Fibroblast of lung (primary cell): ENCODE data around the gene RNF7. TPM values are rescaled to one million over a fixed set of nuclear protein-coding genes. Genes with fewer than 3 reads are reported as not detected.

ENCODE experiments used
- DNase-seq, 2 donors: peaks; one replicate each; pipeline versions ENCODE4 v3.0.0 to v3.0.0-alpha.2; 2010; ENCODE audit warnings: low read depth in 2 of 2
- H2AFZ ChIP-seq: 2 replicates; pipeline ENCODE4 v1.5.1; 2012; ENCODE audit warnings: low read length, control low read depth, inconsistent platforms
- H3K27ac ChIP-seq: 2 replicates; pipeline ENCODE4 v1.5.1; 2011; ENCODE audit warnings: low read length, control low read depth; ENCODE audit not compliant: insufficient read depth
- H3K27me3 ChIP-seq: 2 replicates; pipeline ENCODE4 v1.5.1; 2011; ENCODE audit warnings: mild to moderate bottlenecking, low read length; ENCODE audit not compliant: control insufficient read depth, insufficient read depth
- H3K36me3 ChIP-seq: 2 replicates; pipeline ENCODE4 v1.5.1; 2011; ENCODE audit warnings: low read length; ENCODE audit not compliant: control insufficient read depth, insufficient read depth
- H3K4me1 ChIP-seq: 2 replicates; pipeline ENCODE4 v1.5.1; 2011; ENCODE audit warnings: low read length; ENCODE audit not compliant: control insufficient read depth, insufficient read depth; ENCODE audit errors: extremely low read depth
- H3K4me2 ChIP-seq: 2 replicates; pipeline ENCODE4 v1.5.1; 2011; ENCODE audit warnings: low read length, control low read depth; ENCODE audit not compliant: insufficient read depth; ENCODE audit errors: extremely low read depth
- H3K4me3 ChIP-seq, 4 experiments: fragments of 200-600 bp in 1 of 4; sonication (generic) in 1 of 4; replicated peaks in 1 of 4; 2 replicates each; pipeline ENCODE4 v1.5.1; 2011 to 2016; ENCODE audit warnings: low read length in 4 of 4, low read depth in 3 of 4, mild to moderate bottlenecking in 3 of 4, control low read depth in 2 of 4, inconsistent platforms in 1 of 4, mixed read lengths in 1 of 4; ENCODE audit not compliant: insufficient read depth in 1 of 4; ENCODE audit errors: control extremely low read depth in 1 of 4
- H3K79me2 ChIP-seq: 2 replicates; pipeline ENCODE4 v1.5.1; 2012; ENCODE audit warnings: mild to moderate bottlenecking, low read length, inconsistent platforms; ENCODE audit not compliant: control insufficient read depth, insufficient read depth
- H3K9ac ChIP-seq: 2 replicates; pipeline ENCODE4 v1.5.1; 2011; ENCODE audit warnings: mild to moderate bottlenecking, low read length, control low read depth; ENCODE audit not compliant: insufficient read depth
- H3K9me3 ChIP-seq: 2 replicates; pipeline ENCODE4 v1.5.1; 2012; ENCODE audit warnings: low read depth, low read length; ENCODE audit not compliant: control insufficient read depth, insufficient read depth
- H4K20me1 ChIP-seq: 2 replicates; pipeline ENCODE4 v1.5.1; 2011; ENCODE audit warnings: low read length; ENCODE audit not compliant: control insufficient read depth, insufficient read depth; ENCODE audit errors: extremely low read depth
- CTCF ChIP-seq, 2 donors: IDR thresholded peaks in 1 of 2; conservative IDR thresholded peaks in 1 of 2; 1 replicate in 1 of 2; 2 replicates in 1 of 2; pipeline ENCODE4 v1.5.1; 2011 to 2012; ENCODE audit warnings: low read length in 2 of 2, control low read depth in 1 of 2, inconsistent platforms in 1 of 2, low read depth in 1 of 2, mild to moderate bottlenecking in 1 of 2
- EZH2 ChIP-seq: IDR thresholded peaks from 2 replicates; pipeline ENCODE4 v1.5.1; 2012; ENCODE audit warnings: low read length, control low read depth, mild to moderate bottlenecking; ENCODE audit errors: missing control alignments
- polyA plus RNA-seq, 2 donors: library from polyadenylated mRNA; depleted of rRNA in 1 of 2; stranded (reverse) in 1 of 2; unstranded in 1 of 2; fragments of >200 nt; gene quantifications; 2 replicates each; pipeline ENCODE4 v1.2.1, GENCODE V29; 2011 to 2012; ENCODE audit warnings: missing spikeins in 1 of 2
- total RNA-seq: library from RNA; depleted of rRNA; stranded (reverse); fragments of >200 nt; gene quantifications from 2 replicates; pipeline ENCODE4 v1.2.1, GENCODE V29; 2014

RNF7 gene
- total and polyA plus RNA-seq, 2 donors (not counting 1 experiment from before 2014, with no cell fraction given): 38.6 to 123 TPM

GRCh38 chr3:141779667-141780066 is 41.6 kb downstream of the RNF7 start:
- no peaks in the 10 kb centered on the region for H3K79me2 ChIP-seq
- no peak overlapping the region for H3K4me2 ChIP-seq
- no peak overlapping the region for H3K27ac ChIP-seq
- H3K27me3 ChIP-seq: no peaks in the 10 kb centered on the region
- H3K4me1 ChIP-seq: no peaks in the 10 kb centered on the region
- H2AFZ ChIP-seq: no peak overlapping the region
- H3K9ac ChIP-seq: no peak overlapping the region
- H4K20me1 ChIP-seq: no peaks in the 10 kb centered on the region
- no peak overlapping the region for H3K4me3 ChIP-seq
- no peak for TF ChIP-seq CTCF (conservative IDR thresholded peaks at IDR 0.05 in 1 of 2, IDR thresholded peaks at IDR 0.05 in 1 of 2; ENCODE audit: low read depth in 1 of 2, low read length in 2 of 2)
- TF ChIP-seq EZH2: no peak
- DNase-seq: no peak
- no peaks in the 10 kb centered on the region for H3K36me3 ChIP-seq
- H3K9me3 ChIP-seq: no peaks in the 10 kb centered on the region

- Histone ChIP-seq H2AFZ (no peak overlapping the region), H3K27ac (no peak overlapping the region), H3K4me2 (no peak overlapping the region), H3K79me2 (no peaks in the 10 kb centered on the region), H4K20me1 (no peaks in the 10 kb centered on the region), H3K4me3 (no peak overlapping the region), H3K36me3 (no peaks in the 10 kb centered on the region), H3K9me3 (no peaks in the 10 kb centered on the region), H3K27me3 (no peaks in the 10 kb centered on the region), H3K4me1 (no peaks in the 10 kb centered on the region), H3K9ac (no peak overlapping the region)
- no peak for TF ChIP-seq EZH2
- peak; percentile 8 to 18 for TF ChIP-seq CTCF (conservative IDR thresholded peaks at IDR 0.05 in 1 of 2, IDR thresholded peaks at IDR 0.05 in 1 of 2; ENCODE audit: low read depth in 1 of 2, low read length in 2 of 2)
- DNase-seq: peak in 1 of 2 donors; percentile 16
These were observed 44.4 kb downstream of the RNF7 start for GRCh38 chr3:141782386-141782932.

- Histone ChIP-seq H3K9me3 (no peaks in the 10 kb centered on the region), H3K4me2 (no peak overlapping the region), H3K79me2 (no peaks in the 10 kb centered on the region), H4K20me1 (no peaks in the 10 kb centered on the region), H2AFZ (no peak overlapping the region), H3K36me3 (no peaks in the 10 kb centered on the region), H3K27ac (no peak overlapping the region), H3K4me3 (no peak overlapping the region), H3K9ac (no peak overlapping the region), H3K27me3 (no peaks in the 10 kb centered on the region), H3K4me1 (no peaks in the 10 kb centered on the region)
- no peak for DNase-seq
- TF ChIP-seq EZH2: no peak
- TF ChIP-seq CTCF (conservative IDR thresholded peaks at IDR 0.05 in 1 of 2, IDR thresholded peaks at IDR 0.05 in 1 of 2; ENCODE audit: low read depth in 1 of 2, low read length in 2 of 2): no peak
These were observed 45.5 kb downstream of the RNF7 start for GRCh38 chr3:141783632-141784031.
